Heart right ventricle (tissue), 16 donors: ENCODE measurements around the gene LHFPL3. TPM values are rescaled to one million over a fixed set of nuclear protein-coding genes. Genes with fewer than 3 reads are reported as not detected.

ENCODE experiments used
- ATAC-seq, 8 donors: fragments of 200-7000 bp; cut with Tn5 transposase; one replicate each; pipeline ENCODE4 v1.9.1; 2020; ENCODE audit warnings: mild to moderate bottlenecking in 8 of 8, moderate library complexity in 8 of 8, moderate number of reproducible peaks in 1 of 8
- DNase-seq, 2 donors: peaks; one replicate each; pipeline ENCODE4 v3.0.0-alpha.2; 2020
- H3K27ac ChIP-seq, 10 donors: fragments of 200-600 bp; sonication (generic) in 2 of 10; one replicate each; pipeline versions ENCODE4 v1.5.0 to v1.8.0; 2020 to 2022; ENCODE audit warnings: mild to moderate bottlenecking in 3 of 10
- H3K27me3 ChIP-seq, 7 donors: fragments of 200-600 bp; one replicate each; pipeline ENCODE4 v1.8.0; 2021 to 2022; ENCODE audit warnings: mild to moderate bottlenecking in 2 of 7
- H3K36me3 ChIP-seq, 9 donors: fragments of 200-600 bp; sonication (generic) in 1 of 9; one replicate each; pipeline versions ENCODE4 v1.5.0 to v1.8.0; 2020 to 2022; ENCODE audit warnings: mild to moderate bottlenecking in 2 of 9
- H3K4me1 ChIP-seq, 9 donors: fragments of 200-600 bp; sonication (generic) in 1 of 9; one replicate each; pipeline versions ENCODE4 v1.5.0 to v1.8.0; 2020 to 2022; ENCODE audit warnings: mild to moderate bottlenecking in 4 of 9
- H3K4me3 ChIP-seq, 10 donors: fragments of 200-600 bp; sonication (generic) in 2 of 10; one replicate each; pipeline versions ENCODE4 v1.5.0 to v1.8.0; 2020 to 2022; ENCODE audit warnings: mild to moderate bottlenecking in 7 of 10, moderate library complexity in 2 of 10
- H3K9me3 ChIP-seq, 11 donors: fragments of 200-600 bp in 10 of 11; sonication (generic) in 2 of 11; one replicate each; pipeline versions ENCODE4 v1.5.0 to v1.8.0; 2013 to 2022; ENCODE audit warnings: mild to moderate bottlenecking in 2 of 11, control low read depth in 1 of 11, moderate library complexity in 1 of 11
- WGBS, 2 donors: extraction: QIAGEN DNeasy Blood & Tissue Kit; methylation state at CpG; one replicate each; pipeline ENCODE4 v1.1.7; 2013; ENCODE audit warnings: inconsistent platforms in 1 of 2; 5-methylcytosine and 5-hydroxymethylcytosine counted together
- intact Hi-C, 10 donors: fragments of 100-400 bp; cut with DNase I; formaldehyde crosslinking; loops; one replicate each; pipeline versions ENCODE4 v1.11.1 to v1.14.2; 2022
- polyA plus RNA-seq, 2 donors: library from polyadenylated mRNA; stranded (reverse); fragments of 200-250 nt; gene quantifications; one replicate each; pipeline ENCODE4 v1.2.3, GENCODE V29; 2013
- total RNA-seq, 10 donors: library from RNA; stranded (reverse); fragmentation: NEBNext Ultra II Directional in 3 of 10; extraction: Animal tissue kit (Norgen Biotek cat#: 25700) in 3 of 10; gene quantifications; one replicate each; pipeline versions ENCODE4 v1.2.1 to v1.2.4, GENCODE V29; 2021 to 2023
- TF ChIP-seq, protein P1 (sequence below), 9 donors: fragments of 200-600 bp; sonication (generic) in 2 of 9; IDR thresholded peaks; one replicate each; pipeline versions ENCODE4 v1.5.0 to v1.8.0; 2021 to 2022; ENCODE audit warnings: antibody characterized with exemption in 9 of 9, mild to moderate bottlenecking in 5 of 9, moderate library complexity in 1 of 9
- donor health status: Arrhythmogenic right ventricular cardiomyopathy.
- donor health status: ischemic (EF 13 %, LVEDD 7.1; RV severe dilation, severe dysfunction).
- donor health status: healthy with polysubstance abuse.
- donor health status: DM: no; HTN: yes; CAD: no.
- donor health status: DM: no; HTN: no; CAD: no.
- donor health status: ischemic (EF 25% LVEDD 6.9; RV normal size, moderate dysfunction).
- donor health status: ischemic (EF 25% LVEDD 5.7; RV mildly dilated, moderate dysfunction).
- donor health status: healthy.
- donor health status: DM: yes; HTN: yes; CAD: no.
- donor health status: Ischemic cardiomyopathy.
- donor health status: ischemic (EF 35%, LVEDD 5.7; RV mildly dilated, moderate dysfunction).
- donor health status: nonischemic (EF 11% LVEDD 7.7; RV severe dilation, severe dysfunction).
- donor health status: DM: yes; HTN: yes; CAD: no.
- donor health status: PGD.
- donor health status: ischemic (EF 29% LVEDD 5.4; RV normal size, mild dysfunction).
- donor health status: nonischemic (EF 23%, LVEDD 6.1; RV moderate dilation, normal function).

LHFPL3 gene
- total and polyA plus RNA-seq, 12 donors = not detected

DNA sequence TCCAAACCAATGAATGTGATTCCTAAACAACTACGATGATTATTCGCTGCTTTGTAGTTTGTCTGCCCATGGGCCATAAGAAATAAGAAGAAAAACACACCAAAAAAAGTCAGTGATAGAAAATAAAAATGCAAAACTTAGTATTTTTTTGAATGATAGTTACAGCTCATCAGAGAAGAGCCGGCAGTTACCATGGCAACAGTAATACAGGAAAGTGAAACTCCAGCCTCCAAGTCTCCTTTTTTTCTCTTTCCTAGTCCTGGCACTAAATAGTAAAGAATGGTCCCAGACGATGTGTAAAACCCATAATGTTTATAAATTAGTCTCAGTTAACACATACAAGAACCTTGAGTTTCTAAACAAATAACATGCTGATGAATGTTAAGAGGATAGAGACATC lies 21.6 kb upstream of the LHFPL3 start:
- TF ChIP-seq, protein P1, sequence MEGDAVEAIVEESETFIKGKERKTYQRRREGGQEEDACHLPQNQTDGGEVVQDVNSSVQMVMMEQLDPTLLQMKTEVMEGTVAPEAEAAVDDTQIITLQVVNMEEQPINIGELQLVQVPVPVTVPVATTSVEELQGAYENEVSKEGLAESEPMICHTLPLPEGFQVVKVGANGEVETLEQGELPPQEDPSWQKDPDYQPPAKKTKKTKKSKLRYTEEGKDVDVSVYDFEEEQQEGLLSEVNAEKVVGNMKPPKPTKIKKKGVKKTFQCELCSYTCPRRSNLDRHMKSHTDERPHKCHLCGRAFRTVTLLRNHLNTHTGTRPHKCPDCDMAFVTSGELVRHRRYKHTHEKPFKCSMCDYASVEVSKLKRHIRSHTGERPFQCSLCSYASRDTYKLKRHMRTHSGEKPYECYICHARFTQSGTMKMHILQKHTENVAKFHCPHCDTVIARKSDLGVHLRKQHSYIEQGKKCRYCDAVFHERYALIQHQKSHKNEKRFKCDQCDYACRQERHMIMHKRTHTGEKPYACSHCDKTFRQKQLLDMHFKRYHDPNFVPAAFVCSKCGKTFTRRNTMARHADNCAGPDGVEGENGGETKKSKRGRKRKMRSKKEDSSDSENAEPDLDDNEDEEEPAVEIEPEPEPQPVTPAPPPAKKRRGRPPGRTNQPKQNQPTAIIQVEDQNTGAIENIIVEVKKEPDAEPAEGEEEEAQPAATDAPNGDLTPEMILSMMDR (IDR thresholded peaks at IDR 0.05) = no peak
- H3K9me3 ChIP-seq = no peaks in the 10 kb centered on the region
- no peak for DNase-seq
- WGBS, 2 donors = 73 to 86% methylated on average over 4 of the region's 4 CpGs
- H3K27ac ChIP-seq = no peak overlapping the region
- H3K36me3 ChIP-seq = no peaks in the 10 kb centered on the region
- intact Hi-C loops = no loop called here
- H3K4me1 ChIP-seq = no peaks in the 10 kb centered on the region
- no peak overlapping the region for H3K4me3 ChIP-seq
- no peaks in the 10 kb centered on the region for H3K27me3 ChIP-seq
- no peak for ATAC-seq

DNA sequence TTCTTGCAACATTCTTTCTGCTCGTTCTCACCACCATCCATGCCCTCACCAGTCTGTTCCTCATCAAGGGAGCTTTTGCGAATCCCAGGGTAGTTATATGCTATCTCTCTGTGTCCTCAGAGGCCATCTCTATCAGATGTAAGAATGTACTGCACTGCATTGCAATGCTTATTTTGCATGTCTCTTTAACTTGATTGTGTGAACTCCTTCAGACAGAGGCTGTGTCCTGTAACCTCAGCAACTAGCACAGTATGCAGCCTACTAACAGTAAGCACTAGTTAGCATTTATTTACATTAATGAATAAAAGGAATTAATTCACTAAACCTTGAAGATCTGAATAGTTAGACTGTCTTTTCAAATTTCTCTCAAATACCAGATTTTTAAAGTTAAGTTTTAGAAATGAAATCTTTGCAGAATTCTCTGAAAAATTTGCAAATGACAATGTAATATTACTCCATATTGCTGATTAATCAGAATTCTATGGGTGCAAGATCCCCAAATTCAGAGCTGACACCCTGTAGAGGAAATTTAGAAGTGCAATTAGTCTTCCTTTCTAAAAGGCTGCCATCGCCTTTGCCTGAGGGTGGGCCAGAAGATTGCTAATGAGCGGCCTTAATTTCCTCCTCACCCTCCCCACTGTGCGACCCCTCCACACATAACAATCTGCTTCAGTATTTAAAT lies 10.3 kb upstream of the LHFPL3 start:
- no peak for DNase-seq
- Histone ChIP-seq H3K4me1 (no peaks in the 10 kb centered on the region), H3K27ac (no peak overlapping the region), H3K9me3 (peaks cover 0 to 57% (median 17%) of the 10 kb centered on the region in 11 donors), H3K4me3 (no peak overlapping the region), H3K27me3 (no peaks in the 10 kb centered on the region), H3K36me3 (no peaks in the 10 kb centered on the region)
- no peak for ATAC-seq
- TF ChIP-seq, protein P1 (IDR thresholded peaks at IDR 0.05) = no peak
- intact Hi-C loops = no loop called here
- 58 to 66% methylated on average over 5 of the region's 5 CpGs for WGBS, 2 donors

DNA sequence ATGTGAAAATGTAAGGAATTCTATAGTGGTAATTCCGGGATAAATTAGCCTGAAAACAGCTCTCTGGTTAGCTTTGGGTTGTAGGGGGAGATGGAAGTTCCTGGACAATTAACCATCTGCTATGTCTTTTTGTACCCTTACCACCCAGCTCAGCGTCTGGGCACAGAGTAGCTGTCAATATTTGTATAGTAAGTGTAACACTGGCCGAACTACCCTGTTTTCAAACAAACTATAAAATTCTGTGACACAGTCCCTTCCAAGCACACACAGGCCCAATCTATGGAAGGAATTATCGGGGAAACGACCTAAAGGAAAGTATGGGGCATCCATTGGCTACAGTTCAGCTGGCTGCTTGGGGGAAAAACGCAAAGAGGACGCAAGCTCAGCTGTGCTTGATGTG lies 869 bp upstream of the LHFPL3 start:
- peaks cover 4 to 71% (median 64%) of the 10 kb centered on the region in 7 donors for H3K27me3 ChIP-seq
- WGBS, 2 donors = 34 to 39% methylated on average over 7 of the region's 7 CpGs
- TF ChIP-seq, protein P1 (IDR thresholded peaks at IDR 0.05) = no peak
- intact Hi-C loops = no loop called here
- no peak for DNase-seq
- no peak overlapping the region for H3K4me3 ChIP-seq
- H3K9me3 ChIP-seq = peaks cover 0 to 3% (median 0%) of the 10 kb centered on the region in 11 donors
- no peak overlapping the region for H3K27ac ChIP-seq
- no peak for ATAC-seq
- H3K36me3 ChIP-seq = no peaks in the 10 kb centered on the region
- H3K4me1 ChIP-seq = peaks cover 0 to 16% (median 6%) of the 10 kb centered on the region in 9 donors

DNA sequence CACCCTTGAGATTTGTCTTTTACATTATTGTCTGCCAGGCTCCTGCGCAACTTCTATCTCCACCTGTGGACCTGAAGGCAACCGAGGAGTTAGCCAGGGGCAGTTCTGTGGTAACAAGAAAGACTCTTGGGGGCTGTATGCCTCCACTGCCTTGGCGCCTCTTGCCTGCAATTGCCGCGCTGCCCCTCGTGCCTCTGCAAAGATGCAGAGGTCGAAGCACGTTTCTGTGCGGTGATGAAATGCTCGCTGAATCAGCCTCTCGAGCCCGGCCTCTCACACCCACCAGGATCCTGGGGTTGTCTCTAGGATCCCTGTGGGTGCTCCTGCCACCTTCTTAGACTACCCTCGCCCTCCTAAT lies 486 bp upstream of the LHFPL3 start:
- WGBS, 2 donors = 5 to 10% methylated on average over 13 of the region's 13 CpGs
- TF ChIP-seq, protein P1 (IDR thresholded peaks at IDR 0.05) = no peak
- Histone ChIP-seq H3K9me3 (no peaks in the 10 kb centered on the region), H3K36me3 (no peaks in the 10 kb centered on the region), H3K27me3 (peaks cover 4 to 74% (median 68%) of the 10 kb centered on the region in 7 donors), H3K4me3 (no peak overlapping the region), H3K27ac (no peak overlapping the region), H3K4me1 (peaks cover 0 to 16% (median 6%) of the 10 kb centered on the region in 9 donors)
- no peak for ATAC-seq
- intact Hi-C loops = no loop called here
- no peak for DNase-seq
